HG03571 (cell line): ENCODE measurements around the gene PDE10A.

Experiments
- ATAC-seq: cut with Tn5 transposase; IDR thresholded peaks from one replicate; pipeline ENCODE4 v1.9.1; 2021; ENCODE audit not compliant: unreplicated experiment

PDE10A gene

DNA sequence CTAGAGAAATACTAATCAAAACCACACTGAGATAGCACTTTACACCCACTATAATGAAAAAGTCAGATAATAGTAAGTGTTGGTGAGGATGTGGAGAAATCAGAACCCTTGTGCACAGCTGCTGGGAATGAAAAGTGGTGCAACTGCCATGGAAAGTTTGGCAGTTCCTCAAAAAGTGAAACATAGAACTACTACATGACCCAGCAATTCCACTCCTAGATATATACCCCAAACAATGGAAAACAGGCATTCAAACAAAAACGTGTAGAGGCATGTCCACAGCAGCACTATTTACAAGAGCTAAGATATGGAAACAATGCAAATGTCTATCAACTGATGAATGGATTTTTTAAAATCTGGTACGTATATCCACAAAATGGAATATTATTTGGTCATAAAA is 236.1 kb downstream of the PDE10A start:
- ATAC-seq = no peak

DNA sequence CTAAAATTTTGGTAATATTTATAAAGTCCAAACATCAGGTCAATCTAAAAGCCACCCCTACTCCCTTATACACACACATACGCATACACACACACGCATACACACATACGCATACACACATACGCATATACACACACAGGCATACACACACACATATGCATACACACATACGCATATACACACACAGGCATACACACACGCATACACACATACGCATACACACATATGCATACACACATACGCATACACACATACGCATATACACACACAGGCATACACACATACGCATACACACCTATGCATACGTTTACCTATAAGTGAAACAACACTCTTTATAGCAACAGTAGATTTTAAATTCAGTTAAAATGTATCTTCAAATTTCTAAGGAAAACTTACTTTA is 240.8 kb downstream of the PDE10A start:
- ATAC-seq = no peak

DNA sequence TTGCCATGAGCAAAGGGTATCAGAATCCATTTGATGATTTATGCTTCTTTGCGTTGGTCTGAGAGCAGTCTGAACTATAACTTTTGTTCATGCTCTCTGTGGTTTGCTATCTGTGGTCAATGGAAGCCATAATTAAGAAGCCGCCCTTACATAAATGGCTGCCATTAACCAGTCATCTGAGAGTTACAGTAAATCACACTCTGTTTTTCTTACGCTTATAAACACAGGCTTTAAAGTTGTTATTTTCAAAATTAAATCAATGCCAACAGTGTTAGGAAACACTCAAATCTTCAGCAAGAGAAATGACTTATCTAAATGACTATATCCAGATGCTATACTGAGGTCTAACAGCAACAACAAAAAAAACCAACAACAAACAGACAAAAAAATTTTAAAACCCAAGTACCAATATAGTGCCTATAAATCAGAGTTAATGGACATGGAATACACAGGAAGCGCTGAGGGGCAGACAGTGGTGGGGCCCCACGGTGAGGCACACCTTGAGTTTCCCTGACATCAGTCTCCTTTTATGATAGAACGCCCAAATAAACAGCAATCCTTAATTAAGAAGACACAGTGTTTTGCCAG is 245.7 kb downstream of the PDE10A start:
- ATAC-seq = no peak

DNA sequence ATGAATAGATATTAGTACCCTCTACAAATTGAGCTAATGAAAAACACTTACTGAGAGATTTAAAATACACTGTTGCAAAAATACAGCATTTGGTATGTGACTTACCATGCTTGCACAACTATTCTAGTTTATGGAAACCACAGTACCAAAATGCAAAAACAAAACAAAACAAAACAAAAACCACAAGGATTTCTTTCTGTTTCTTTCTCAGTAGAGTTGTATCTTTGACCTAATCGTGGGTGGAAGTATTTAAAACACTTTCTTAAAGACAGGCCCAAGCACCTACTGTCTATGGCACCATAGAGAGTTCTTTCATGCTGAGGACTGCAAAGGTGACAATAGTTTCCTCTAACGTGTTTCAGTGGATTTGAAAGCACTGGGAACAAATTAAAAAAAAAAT is 258.3 kb downstream of the PDE10A start:
- ATAC-seq = no peak

DNA sequence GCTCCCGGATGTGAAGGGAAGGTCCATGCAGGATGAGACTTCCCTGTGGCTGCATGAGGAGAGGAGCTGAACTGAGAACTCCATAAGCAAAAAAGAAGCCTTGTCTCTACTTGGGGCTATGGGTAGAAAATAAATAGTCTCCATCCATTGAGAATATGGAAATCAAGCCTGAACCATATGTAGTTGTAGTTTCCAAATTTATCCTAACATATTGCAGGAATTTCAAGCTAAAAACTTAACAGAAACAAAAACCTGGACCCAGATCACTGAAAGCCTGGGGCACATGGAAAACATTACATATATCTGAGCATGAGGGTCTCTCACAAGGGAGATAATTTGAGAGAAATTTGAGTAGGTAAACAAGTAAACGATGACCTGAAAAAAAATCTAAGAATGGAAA is 258.7 kb downstream of the PDE10A start:
- ATAC-seq = no peak

DNA sequence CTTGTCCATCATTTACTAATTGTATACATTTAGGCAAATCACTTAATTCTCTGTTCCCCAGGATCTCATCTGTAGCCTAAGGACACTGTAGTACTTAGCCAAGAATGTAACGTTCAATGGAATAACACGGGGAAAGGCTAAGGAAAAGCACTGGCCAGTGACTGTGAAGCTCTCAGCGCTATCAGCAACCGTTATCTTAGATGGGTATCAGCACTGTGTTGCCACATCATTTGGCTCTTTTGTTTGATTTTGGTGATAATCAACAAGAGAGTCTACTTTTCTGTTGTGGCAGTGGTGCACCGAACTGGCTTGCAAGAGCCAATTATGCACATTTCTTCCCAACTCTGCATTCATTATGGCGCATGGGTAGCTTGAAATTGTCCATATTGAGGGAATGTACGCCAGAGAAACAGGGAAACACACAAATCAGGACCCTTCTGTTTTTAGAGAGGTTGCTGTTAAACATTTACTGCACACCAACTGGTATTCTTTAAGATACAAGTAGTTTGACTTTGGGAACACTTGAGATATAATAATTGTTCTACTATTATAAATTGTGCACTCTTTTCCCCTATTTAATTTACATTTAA is 259.9 kb downstream of the PDE10A start:
- no peak for ATAC-seq

DNA sequence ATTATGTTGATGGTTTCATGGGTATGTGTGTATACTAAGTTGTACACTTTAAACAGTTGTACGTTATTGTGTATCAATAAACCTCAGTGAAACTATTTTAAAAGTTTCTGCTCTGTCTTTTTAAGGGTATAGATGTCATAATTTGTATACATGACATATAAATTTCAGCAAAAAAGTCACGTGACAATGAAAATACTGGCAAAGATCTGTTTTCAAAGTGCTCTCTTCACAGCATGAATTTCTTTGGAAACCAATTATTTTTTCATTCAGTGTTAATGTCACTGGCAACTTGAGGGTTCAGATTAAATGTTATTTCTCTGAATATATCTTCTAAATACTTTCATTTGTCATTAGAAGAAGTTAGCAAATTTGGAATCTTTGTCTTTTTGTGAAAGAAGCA is 261.9 kb downstream of the PDE10A start:
- no peak for ATAC-seq

DNA sequence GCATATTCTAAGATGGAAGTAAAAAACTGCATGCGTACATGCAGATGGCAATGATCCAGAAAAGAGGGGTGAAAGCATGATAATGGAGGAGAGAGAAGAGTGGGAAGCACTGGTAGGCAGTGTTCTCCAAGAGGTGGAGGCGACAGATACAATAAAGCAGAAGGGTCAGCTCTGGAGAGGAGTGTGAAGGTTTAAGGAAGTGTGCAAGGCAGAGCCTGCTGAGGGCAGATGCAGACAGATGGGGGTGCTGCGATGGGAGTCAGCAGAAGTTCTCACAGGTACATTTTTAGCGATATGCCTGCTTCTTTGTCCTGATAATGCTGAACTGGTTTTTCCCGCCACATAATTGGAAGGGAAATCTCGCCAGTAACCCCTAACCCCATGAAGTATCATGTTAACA is 272.6 kb downstream of the PDE10A start:
- no peak for ATAC-seq

DNA sequence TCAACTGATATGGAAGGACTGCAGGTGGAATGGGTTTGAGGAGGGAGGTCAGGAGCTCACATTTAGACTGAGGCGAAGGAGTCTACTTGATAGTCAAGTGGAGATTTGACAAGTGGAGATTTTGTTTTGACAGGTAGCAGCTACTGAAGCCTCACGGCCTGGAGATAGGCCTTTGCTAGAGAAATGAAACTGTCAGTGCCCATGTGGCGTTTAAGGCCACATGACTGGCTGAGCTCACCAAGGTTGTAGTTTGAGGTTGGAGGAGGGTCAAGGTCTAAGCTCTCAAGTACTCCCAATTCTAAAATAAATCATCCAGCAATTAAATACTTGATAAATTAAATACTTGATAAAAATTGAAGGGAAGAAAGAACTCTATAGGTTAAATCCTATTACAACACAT is 273.5 kb downstream of the PDE10A start:
- no peak for ATAC-seq

DNA sequence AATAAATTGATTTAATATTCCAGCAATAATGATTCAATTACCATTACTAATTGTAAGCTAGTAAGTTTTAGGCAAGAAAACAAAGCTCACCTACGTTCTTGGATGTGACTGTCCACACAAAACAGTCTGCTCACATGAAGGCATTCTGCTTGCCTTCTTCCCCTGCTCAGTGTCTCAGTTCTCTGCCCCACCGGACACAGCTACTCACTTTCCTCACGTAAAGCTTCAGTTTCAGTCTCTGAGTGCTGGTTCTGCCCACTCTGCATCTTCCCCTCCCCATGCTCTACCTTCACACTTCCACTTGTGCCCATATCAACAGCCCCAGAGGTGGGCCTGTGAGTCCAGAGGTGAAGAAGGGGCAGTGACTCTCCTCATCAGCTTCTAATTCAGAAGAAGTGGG is 279.7 kb downstream of the PDE10A start:
- no peak for ATAC-seq

DNA sequence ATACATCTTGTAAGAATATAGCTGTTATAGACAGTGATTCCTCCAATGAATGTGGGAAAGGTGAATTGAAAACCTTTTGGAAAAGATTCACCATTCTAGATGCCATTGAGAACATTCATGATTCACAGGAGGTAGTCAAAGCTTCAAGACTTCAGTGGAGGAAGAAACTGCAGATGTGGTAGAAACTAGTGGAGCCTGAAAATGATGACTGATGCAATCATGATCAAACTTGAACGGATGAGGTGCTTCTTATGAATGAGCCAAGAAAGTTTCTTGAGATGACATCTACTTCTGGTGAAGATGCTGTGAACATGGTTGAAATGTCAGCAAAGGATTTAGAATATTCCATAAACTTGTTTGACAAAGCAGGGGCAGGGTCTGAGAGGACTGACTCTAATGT is 286.9 kb downstream of the PDE10A start:
- no peak for ATAC-seq

DNA sequence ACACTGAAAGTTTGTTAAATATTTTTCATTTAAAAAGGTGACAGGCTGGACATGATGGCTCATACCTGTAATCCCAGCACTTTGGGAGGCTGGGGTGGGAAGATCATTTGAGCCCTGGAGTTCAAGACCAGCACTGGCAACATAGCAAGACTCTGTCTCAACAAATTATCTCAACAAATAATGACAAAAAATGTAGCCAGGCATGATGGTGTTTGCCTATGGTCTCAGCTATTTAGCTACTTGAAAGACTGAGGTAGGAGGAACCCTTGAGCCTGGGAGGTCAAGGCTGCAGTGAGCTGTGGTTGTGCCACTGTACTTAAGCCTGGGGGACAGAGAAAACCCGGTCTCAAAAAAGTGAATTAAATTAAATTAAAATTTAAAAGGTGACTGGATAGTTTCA is 297.7 kb downstream of the PDE10A start:
- no peak for ATAC-seq

DNA sequence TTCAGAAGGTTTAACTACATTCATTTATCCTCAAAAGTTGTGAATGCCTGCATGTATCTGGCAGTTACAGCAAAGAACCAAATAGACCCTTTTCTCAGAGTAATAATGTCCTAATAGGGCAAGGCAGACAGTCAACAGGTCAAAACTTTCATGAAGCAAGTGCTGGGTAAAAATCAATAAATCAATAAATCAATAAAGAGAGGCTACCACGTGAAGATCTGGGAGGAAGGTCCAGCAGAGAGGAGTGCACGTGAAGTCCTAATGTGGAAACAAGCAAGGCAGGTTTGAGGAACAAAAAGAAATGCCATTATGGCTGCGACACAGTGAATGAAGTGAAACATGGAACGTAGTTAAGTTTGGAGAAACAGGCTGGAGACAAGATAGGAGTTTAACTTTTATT is 317.3 kb downstream of the PDE10A start:
- no peak for ATAC-seq

DNA sequence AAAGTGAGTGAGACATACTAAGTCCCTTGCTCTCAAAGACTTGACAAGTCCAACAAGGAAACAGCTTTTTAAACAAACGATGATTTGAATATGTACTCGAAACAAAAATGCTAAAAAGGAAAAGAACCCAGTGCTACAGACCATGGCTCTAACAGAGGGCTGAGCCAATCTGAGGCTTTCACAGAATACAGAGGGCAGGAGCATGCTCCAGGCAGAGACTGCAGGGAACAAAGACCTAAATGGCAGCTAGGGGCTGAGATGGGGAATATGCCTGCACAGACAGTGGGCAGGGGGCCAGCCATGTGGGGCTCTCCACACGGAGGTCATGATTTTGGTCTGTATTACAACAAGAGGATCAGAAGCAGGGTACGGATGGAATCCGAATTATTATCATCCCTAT is 322.5 kb downstream of the PDE10A start:
- no peak for ATAC-seq

DNA sequence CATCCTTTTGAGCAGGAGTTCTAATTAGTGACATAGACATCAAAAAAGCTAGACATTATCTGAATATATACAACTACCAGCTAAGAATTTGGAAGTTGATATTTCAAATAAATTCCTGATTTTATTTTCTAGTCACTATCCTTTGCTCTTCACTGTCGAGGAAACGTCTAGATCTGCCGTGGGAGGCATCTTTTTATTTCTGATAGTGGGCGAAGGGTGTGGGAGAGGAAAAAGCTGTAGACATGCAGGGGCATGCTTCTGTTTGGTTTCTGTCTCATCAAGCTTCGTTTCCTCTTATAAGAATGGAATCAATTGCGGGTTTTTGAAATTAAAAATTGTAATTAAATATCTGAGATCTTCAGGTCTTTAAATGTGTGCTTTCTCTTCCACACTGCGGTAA is 337.4 kb downstream of the PDE10A start:
- ATAC-seq = no peak

DNA sequence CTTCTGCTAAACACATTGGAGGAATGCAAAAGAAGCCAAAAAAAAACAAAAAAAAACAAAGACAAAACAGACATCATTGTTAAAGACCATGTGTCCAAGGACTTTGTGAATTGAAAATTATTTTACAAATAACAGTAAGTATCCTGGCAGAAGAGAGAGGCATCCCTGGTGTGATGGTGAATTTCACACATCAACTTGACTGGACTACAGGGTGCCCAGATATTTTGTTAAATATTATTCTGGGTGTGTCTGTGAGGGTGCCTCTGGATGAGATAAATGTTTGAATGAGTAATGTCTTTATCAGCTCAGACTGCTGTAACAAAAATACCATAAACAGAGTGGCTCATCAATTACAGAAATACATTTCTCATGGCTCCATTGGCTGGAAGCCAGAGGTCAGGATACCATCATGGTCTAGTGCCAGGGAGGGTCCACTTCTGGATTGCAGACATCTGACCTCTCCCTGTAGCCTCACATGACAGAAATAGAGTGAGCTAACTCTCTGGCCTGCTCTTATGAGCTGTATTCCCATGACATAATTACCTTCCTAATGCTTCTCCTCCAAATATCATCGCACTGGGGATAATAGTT is 341.4 kb downstream of the PDE10A start:
- no peak for ATAC-seq

DNA sequence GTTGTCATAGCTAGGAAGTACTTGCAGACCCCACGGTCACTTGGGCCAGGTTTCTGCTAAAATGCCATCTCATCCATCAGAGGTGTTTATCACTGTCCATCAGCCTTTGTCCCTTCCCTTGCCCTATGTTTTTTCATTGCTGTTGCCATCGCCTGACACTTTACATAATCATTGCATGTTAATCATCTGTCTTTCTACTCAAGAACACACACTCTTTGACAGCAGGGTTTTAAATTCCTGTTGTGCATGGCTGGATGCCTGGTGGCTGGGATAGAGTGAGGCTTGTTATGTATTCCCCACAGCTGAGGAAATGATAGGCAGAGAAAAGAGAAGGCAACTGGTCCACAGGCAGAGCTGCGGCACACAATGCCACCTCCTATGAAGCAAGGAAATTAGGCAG is 341.9 kb downstream of the PDE10A start:
- no peak for ATAC-seq

DNA sequence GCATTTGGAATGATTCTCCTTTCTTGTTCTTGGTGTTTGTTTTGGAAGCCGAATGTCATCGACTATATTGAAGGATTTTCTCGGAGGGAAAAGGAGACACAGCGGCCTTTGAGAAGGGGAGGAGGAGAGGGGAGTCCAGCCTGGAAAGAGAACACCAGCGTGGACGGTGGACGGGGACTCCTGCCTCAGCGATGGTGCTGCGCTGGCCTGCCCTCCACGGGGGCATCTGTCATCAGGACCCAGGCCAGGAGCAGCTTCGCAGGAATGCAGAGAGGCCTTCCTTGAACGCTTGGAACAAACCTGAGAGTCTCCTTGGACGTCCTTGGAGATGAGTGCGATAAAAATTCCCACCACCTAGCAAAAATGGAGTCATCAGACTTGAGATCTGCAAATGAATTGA is 345.3 kb downstream of the PDE10A start:
- no peak for ATAC-seq

DNA sequence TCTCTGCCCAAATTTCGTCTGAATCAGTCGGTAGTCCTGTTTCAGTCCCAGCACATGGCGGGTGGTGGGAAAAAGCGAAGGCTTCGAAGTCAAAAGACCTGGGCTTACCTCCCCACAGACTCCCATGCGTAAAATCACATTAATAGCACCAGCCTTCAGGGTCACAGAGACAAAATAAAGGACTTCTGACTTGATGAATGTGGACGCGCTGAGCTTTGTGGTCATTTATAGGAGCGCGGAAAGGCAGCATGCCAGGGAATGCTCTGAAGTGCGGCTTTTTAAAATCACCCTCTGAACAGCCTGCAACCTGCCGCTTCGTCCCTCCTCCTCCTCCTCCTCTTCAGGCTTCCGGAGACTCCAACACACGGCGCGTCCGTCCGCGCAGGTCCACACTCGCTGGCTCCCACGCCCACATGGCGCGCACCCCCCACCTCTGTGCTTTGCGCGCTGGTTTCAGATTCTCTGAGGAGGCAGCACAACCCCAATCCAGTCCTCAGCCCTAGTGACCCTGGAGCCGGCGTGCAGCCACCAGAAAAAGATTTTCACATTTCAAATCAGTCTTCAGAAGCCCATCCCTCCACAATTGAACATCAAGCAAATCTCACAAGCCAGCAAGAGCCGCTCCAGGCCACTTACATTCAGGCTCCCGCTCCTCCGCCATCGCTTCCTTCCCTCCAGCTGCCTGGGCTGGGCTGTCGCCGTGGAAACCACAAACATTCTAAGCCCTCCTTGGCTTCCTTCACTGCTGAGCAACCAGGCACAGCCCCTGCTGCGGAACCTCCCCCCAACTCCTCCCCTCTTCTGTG is 353.9 kb downstream of the PDE10A start, which contains the start of gene C6orf118:
Gene C6orf118 (minus strand): TSS at position 680 of the 806 bp plus-strand sequence. CDS start 19 bp downstream, at position 661.
- ATAC-seq = no peak

DNA sequence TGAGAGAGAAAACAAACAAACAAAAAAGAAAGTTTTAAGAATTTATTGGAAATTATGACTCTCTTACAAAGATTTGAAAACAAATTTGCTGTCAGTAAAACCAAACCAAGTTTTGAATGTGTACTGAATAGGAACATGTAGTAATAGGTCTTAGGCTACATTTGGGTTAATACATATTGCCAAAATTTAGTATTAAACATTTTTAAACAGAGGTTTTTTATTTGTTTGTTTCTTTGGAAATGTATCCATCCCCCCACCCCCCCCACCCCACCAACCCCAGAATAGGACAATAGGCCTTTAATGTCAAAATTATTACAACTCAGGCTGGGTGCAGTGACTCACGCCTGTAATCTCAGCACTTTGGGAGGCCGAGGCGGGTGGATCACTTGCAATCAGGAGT is 356.1 kb downstream of the PDE10A start:
- no peak for ATAC-seq

DNA sequence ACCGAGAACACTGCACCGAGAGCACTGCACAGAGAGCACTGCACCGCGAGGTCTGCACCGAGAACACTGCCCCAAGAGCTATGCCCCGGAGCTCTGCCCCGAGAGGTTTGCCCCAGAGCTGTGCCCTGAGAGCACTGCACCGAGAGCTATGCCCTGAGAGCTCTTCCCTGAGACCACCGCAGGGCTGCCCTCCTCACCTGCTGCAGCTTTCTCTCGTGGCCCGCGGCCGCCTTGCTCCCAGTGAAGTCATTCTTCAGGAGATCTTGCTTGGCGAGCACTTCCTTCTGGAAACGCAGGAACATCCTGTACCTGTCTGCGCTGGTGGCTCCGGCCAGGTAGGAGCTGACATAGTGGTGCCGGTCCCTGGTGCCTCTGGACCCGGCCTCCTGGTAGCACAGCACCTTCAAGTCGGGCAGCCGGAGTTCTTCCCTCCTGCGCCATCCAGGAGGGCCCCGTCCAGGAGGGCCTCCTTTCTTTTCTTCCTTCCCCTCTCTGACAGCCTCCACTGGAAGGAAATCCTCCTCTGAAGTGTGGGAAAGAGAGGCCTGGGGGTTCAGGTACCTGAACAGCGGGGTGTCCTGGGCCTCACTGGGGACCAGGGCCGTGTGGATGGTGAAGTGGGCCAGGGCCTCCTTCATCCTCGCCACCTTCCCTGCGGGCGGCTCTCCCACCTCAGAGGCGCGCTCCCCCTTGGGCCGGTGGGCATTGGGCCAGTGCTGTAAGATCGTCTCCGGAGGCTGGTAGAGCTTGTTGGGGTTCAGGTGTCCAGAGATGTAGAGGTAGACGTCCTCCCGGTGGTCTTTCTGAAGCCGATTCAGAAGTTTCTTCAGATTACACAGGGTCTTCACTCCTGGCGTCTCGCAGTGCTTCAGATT is 361.4 kb downstream of the PDE10A start:
- ATAC-seq = no peak
